H1 (cell line): ENCODE data around the gene GNAO1. TPM values are rescaled to one million over a fixed set of nuclear protein-coding genes. Genes with fewer than 3 reads are reported as not detected.

Experiments used
- CTCF ChIA-PET: fragments of 300-600 bp; sonication (Branson Sonifier 250); formaldehyde crosslinking; loops from one replicate; lab custom pipeline; 2021; ENCODE audit not compliant: partially characterized antibody; lab: Charles Lee
- POLR2A ChIA-PET: fragments of 300-600 bp; sonication (Branson Sonifier 250); formaldehyde crosslinking; loops from one replicate; lab custom pipeline; 2021; ENCODE audit warnings: inconsistent platforms; ENCODE audit not compliant: partially characterized antibody; lab: Charles Lee
- DNase-seq, 2 experiments: peaks; one replicate each; pipeline versions ENCODE4 v3.0.0 to v3.0.0-alpha.2; 2010 to 2022; ENCODE audit warnings: low spot score in 2 of 2, low read depth in 1 of 2, mixed read lengths in 1 of 2
- FAIRE-seq: peaks from 2 replicates; lab custom pipeline; 2011; peaks lifted over from hg19 to GRCh38; lab: Jason Lieb, UNC
- H2AFZ ChIP-seq: 2 replicates; pipeline ENCODE4 v1.8.1; 2012; ENCODE audit warnings: low read length, inconsistent platforms
- H2AK5ac ChIP-seq: 2 replicates; pipeline ENCODE4 v1.6.1; 2013; ENCODE audit warnings: low read depth, low read length
- H2BK120ac ChIP-seq: replicated peaks from 2 replicates; pipeline ENCODE3; 2013; ENCODE audit warnings: low read depth, low read length, inconsistent platforms
- H2BK12ac ChIP-seq: 2 replicates; pipeline ENCODE4 v1.6.1; 2013; ENCODE audit warnings: low read depth, low read length
- H2BK15ac ChIP-seq: 2 replicates; pipeline ENCODE4 v1.6.1; 2013; ENCODE audit warnings: low read length
- H2BK20ac ChIP-seq: 2 replicates; pipeline ENCODE4 v1.6.1; 2013; ENCODE audit warnings: low read length
- H2BK5ac ChIP-seq: 2 replicates; pipeline ENCODE4 v1.6.1; 2013; ENCODE audit warnings: low read depth, low read length
- H3K14ac ChIP-seq: 2 replicates; pipeline ENCODE4 v1.6.1; 2013; ENCODE audit warnings: inconsistent platforms; ENCODE audit not compliant: insufficient read length
- H3K18ac ChIP-seq: 2 replicates; pipeline ENCODE4 v1.6.1; 2013; ENCODE audit warnings: low read length; ENCODE audit errors: extremely low read depth
- H3K23ac ChIP-seq: 2 replicates; pipeline ENCODE4 v1.6.1; 2013; ENCODE audit warnings: inconsistent platforms; ENCODE audit not compliant: insufficient read length
- H3K23me2 ChIP-seq: 2 replicates; pipeline ENCODE4 v1.6.1; 2013; ENCODE audit warnings: low read depth, low read length
- H3K27ac ChIP-seq: 2 replicates; pipeline ENCODE4 v1.6.1; 2011; ENCODE audit warnings: low read depth, low read length, inconsistent platforms
- H3K27me3 ChIP-seq, 4 experiments: replicated peaks in 1 of 4; 1 replicate in 1 of 4; 2 replicates in 3 of 4; pipeline versions ENCODE4 v1.6.1 to v1.8.1; 2011 to 2013; ENCODE audit warnings: low read length in 3 of 4, mild to moderate bottlenecking in 3 of 4, inconsistent platforms in 2 of 4, mixed read lengths in 2 of 4, moderate library complexity in 1 of 4; ENCODE audit not compliant: control insufficient read depth in 3 of 4, insufficient read depth in 3 of 4; ENCODE audit errors: extremely low read depth in 1 of 4
- H3K36me3 ChIP-seq, 4 experiments: 2 replicates each; pipeline versions ENCODE4 v1.6.1 to v1.8.1; 2011 to 2013; ENCODE audit warnings: mild to moderate bottlenecking in 4 of 4, low read length in 3 of 4, moderate library complexity in 2 of 4, control low read depth in 1 of 4, inconsistent platforms in 1 of 4; ENCODE audit not compliant: insufficient read depth in 4 of 4, control insufficient read depth in 2 of 4
- H3K4ac ChIP-seq: replicated peaks from 2 replicates; pipeline ENCODE3; 2013; ENCODE audit warnings: low read length, low read depth, mixed read lengths, inconsistent platforms; ENCODE audit not compliant: insufficient read length
- H3K4me1 ChIP-seq, 4 experiments: replicated peaks in 1 of 4; 1 replicate in 1 of 4; 2 replicates in 3 of 4; pipeline versions ENCODE4 v1.6.1 to v1.8.1; 2011 to 2013; ENCODE audit warnings: low read length in 3 of 4, inconsistent platforms in 2 of 4, mixed read lengths in 1 of 4; ENCODE audit not compliant: insufficient read depth in 4 of 4, control insufficient read depth in 3 of 4
- H3K4me2 ChIP-seq, 2 experiments: 2 replicates each; pipeline versions ENCODE4 v1.6.1 to v1.8.1; 2011 to 2013; ENCODE audit warnings: low read depth in 2 of 2, low read length in 2 of 2, control low read depth in 1 of 2, inconsistent platforms in 1 of 2, mild to moderate bottlenecking in 1 of 2; ENCODE audit not compliant: insufficient read depth in 1 of 2
- H3K4me3 ChIP-seq, 4 experiments: fragments of 200-600, 300-600 bp in 1 of 4; sonication (generic), shearing (Covaris generic), sonication (Bioruptor Twin) in 1 of 4; 2 replicates each; pipeline versions ENCODE4 v1.5.1 to v1.8.1; 2011 to 2016; ENCODE audit warnings: low read length in 4 of 4, low read depth in 3 of 4, control low read depth in 2 of 4, inconsistent platforms in 2 of 4, mild to moderate bottlenecking in 2 of 4, mixed read lengths in 1 of 4, moderate library complexity in 1 of 4; ENCODE audit not compliant: insufficient read depth in 2 of 4; ENCODE audit errors: extremely low read depth in 1 of 4
- H3K56ac ChIP-seq: replicated peaks from 2 replicates; pipeline ENCODE3; 2013; ENCODE audit warnings: low read depth, mild to moderate bottlenecking, mixed read lengths, low read length, inconsistent platforms; ENCODE audit not compliant: insufficient read length
- H3K79me1 ChIP-seq: 2 replicates; pipeline ENCODE4 v1.6.1; 2013; ENCODE audit warnings: low read depth, low read length, control low read depth
- H3K79me2 ChIP-seq, 2 experiments: 2 replicates each; pipeline versions ENCODE4 v1.6.1 to v1.8.1; 2012 to 2013; ENCODE audit warnings: low read length in 2 of 2, mild to moderate bottlenecking in 2 of 2, inconsistent platforms in 1 of 2; ENCODE audit not compliant: insufficient read depth in 2 of 2, control insufficient read depth in 1 of 2
- H3K9ac ChIP-seq, 4 experiments: replicated peaks in 1 of 4; 1 replicate in 1 of 4; 2 replicates in 3 of 4; pipeline versions ENCODE4 v1.6.1 to v1.8.1; 2011 to 2013; ENCODE audit warnings: low read depth in 3 of 4, low read length in 3 of 4, control low read depth in 2 of 4, mild to moderate bottlenecking in 2 of 4, moderate library complexity in 2 of 4, inconsistent platforms in 1 of 4; ENCODE audit errors: extremely low read depth in 1 of 4
- H3K9me3 ChIP-seq, 2 experiments: 2 replicates each; pipeline versions ENCODE4 v1.6.1 to v1.8.1; 2012 to 2013; ENCODE audit warnings: mild to moderate bottlenecking in 2 of 2, moderate library complexity in 2 of 2, control low read depth in 1 of 2, inconsistent platforms in 1 of 2, low read depth in 1 of 2, low read length in 1 of 2, mixed read lengths in 1 of 2; ENCODE audit not compliant: insufficient read depth in 2 of 2
- H4K20me1 ChIP-seq, 2 experiments: replicated peaks in 1 of 2; 2 replicates each; pipeline versions ENCODE3 to v1.8.1; 2011 to 2013; ENCODE audit warnings: inconsistent platforms in 2 of 2, low read length in 2 of 2, mild to moderate bottlenecking in 1 of 2; ENCODE audit not compliant: insufficient read depth in 2 of 2, control insufficient read depth in 1 of 2
- H4K5ac ChIP-seq: 2 replicates; pipeline ENCODE4 v1.6.1; 2013; ENCODE audit warnings: low read length, low read depth, mixed read lengths, inconsistent platforms; ENCODE audit not compliant: insufficient read length
- H4K8ac ChIP-seq: 2 replicates; pipeline ENCODE4 v1.8.0; 2013; ENCODE audit warnings: mild to moderate bottlenecking, moderate library complexity, low read length, inconsistent platforms; ENCODE audit not compliant: insufficient read depth; ENCODE audit errors: extremely low read depth
- H4K91ac ChIP-seq: replicated peaks from 2 replicates; pipeline ENCODE3; 2013; ENCODE audit warnings: low read length, mixed read lengths, inconsistent platforms; ENCODE audit not compliant: insufficient read length
- WGBS, 2 experiments: shearing (Covaris generic) in 1 of 2; methylation state at CpG; one replicate each; pipeline versions ENCODE4 v1.1.6 to v1.1.7; 2013 to 2015; ENCODE audit warnings: low lambda C conversion rate in 2 of 2, mixed read lengths in 2 of 2, inconsistent platforms in 1 of 2, low coverage in 1 of 2, missing lambda C conversion rate in 1 of 2; ENCODE audit not compliant: insufficient replicate concordance in 2 of 2, insufficient coverage in 1 of 2, insufficient read length in 1 of 2; ENCODE audit errors: extremely low coverage in 1 of 2, missing lambda C conversion rate in 1 of 2; 5-methylcytosine and 5-hydroxymethylcytosine counted together
- polyA plus RNA-seq, 7 experiments: library from polyadenylated mRNA; depleted of rRNA in 3 of 7; stranded (reverse) in 5 of 7; unstranded in 2 of 7; fragments of >200 nt in 5 of 7; fragments of 200-250 nt in 2 of 7; gene quantifications; 1 replicate in 5 of 7; 2 replicates in 1 of 7; 4 replicates in 1 of 7; pipeline versions ENCODE4 v1.2.1 to v1.2.3, GENCODE V29; 2011 to 2013; ENCODE audit warnings: missing spikeins in 2 of 7, mixed read lengths in 2 of 7
- total RNA-seq: library from RNA; stranded (reverse); fragmentation: NEBNext Ultra II Directional; extraction: Animal tissue kit (Norgen Biotek cat#: 25700); gene quantifications from 2 replicates; pipeline ENCODE4 v1.2.1, GENCODE V29; 2021
- TF ChIP-seq, protein P1 (sequence below): IDR thresholded peaks from 2 replicates; pipeline ENCODE4 v1.6.1; 2011; ENCODE audit warnings: low read length, improper control_type of control experiment

GNAO1 gene
- total and polyA plus RNA-seq, 2 of the 8 experiments (the other 6 are each of a cell fraction or from before 2014, with no cell fraction given), result 6.7 to 34.4 TPM

- Histone ChIP-seq H4K20me1 (no peaks in the 10 kb centered on the region), H3K4me3 (0 out of 8 replicates have a peak overlapping the region, but pooled peaks of 1 of the 4 experiments have one; percentile 44), H3K9ac (no peak overlapping the region), H3K27me3 (no peaks in the 10 kb centered on the region), H4K8ac (no peak overlapping the region), H3K79me2 (no peaks in the 10 kb centered on the region), H2BK20ac (peak overlapping the region; percentile 64), H3K4ac (no peak overlapping the region), H3K4me2 (peak overlapping the region; percentile 45 to 51), H3K14ac (no peak overlapping the region), H2BK12ac (peak overlapping the region; percentile 78), H4K91ac (peak overlapping the region; percentile 75), H2BK120ac (peak overlapping the region; percentile 84), H3K79me1 (no peaks in the 10 kb centered on the region; the same call in 1 of the 2 replicates), H4K5ac (peak overlapping the region; percentile 5), H3K23ac (no peak overlapping the region), H3K23me2 (no peaks in the 10 kb centered on the region; the same call in 1 of the 2 replicates), H2AK5ac (peak overlapping the region; percentile 32; the same call in 1 of the 2 replicates), H2BK15ac (no peak overlapping the region), H3K4me1 (peaks cover 0 to 34% (median 24%) of the 10 kb centered on the region in 4 experiments; a peak in 6 of 7 replicates), H3K18ac (peak overlapping the region; percentile 20), H3K36me3 (no peaks in the 10 kb centered on the region), H2AFZ (no peak overlapping the region), H3K27ac (0 out of 2 replicates have a peak overlapping the region, but pooled peaks have one; percentile 19), H3K9me3 (no peaks in the 10 kb centered on the region), H3K56ac (peak overlapping the region; percentile 20), H2BK5ac (peak overlapping the region; percentile 37; the same call in 1 of the 2 replicates)
- DNase-seq, result no peak
- TF ChIP-seq, protein P1, sequence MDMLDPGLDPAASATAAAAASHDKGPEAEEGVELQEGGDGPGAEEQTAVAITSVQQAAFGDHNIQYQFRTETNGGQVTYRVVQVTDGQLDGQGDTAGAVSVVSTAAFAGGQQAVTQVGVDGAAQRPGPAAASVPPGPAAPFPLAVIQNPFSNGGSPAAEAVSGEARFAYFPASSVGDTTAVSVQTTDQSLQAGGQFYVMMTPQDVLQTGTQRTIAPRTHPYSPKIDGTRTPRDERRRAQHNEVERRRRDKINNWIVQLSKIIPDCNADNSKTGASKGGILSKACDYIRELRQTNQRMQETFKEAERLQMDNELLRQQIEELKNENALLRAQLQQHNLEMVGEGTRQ, result no peak
- 57% methylated on average over 3 of the region's 3 CpGs; no CpG with 5 or more reads in 1 of the 2 experiments for WGBS, 2 experiments
- no peak for FAIRE-seq
- ChIA-PET CTCF (interaction anchor here (1.3 to 6.6 kb wide), 6 partner anchors 18 to 79 kb away, joined by 4 to 70 read pairs (median 8); no protein-coding TSS in a partner anchor), POLR2A (interaction anchor here (1.3 to 1.9 kb wide), 2 partner anchors 9 to 14 kb away, joined by 3 to 7 read pairs; no protein-coding TSS in a partner anchor)
Observed at GRCh38 chr16:56282451-56282850, 91.2 kb downstream of the GNAO1 start.
